ENCODE results near the gene LRRC37A.
A peak's percentile ranks its signal among the peaks of the same experiment; 100 is the strongest.
"Not testable (repeated sequence)": the region's sequence is repeated elsewhere in the genome, so short reads cannot be mapped to it uniquely, and the experiment has no call there.

The LRRC37A gene

GRCh38 chr17:46273541-46274236 is 21.2 kb upstream of the LRRC37A start:
- Histone ChIP-seq H3K36me3 (ENCODE audit: low read depth) (no peaks in the 10 kb centered on the region), H3K9me3 (ENCODE audit: severe bottlenecking) (no peaks in the 10 kb centered on the region), H3K27ac (ENCODE audit: poor library complexity, severe bottlenecking) (no peak overlapping the region), H3K4me3 (ENCODE audit: severe bottlenecking) (no peak overlapping the region), H3K4me1 (ENCODE audit: insufficient read depth, poor library complexity, severe bottlenecking) (no peaks in the 10 kb centered on the region), H3K27me3 (ENCODE audit: insufficient read depth, poor library complexity, severe bottlenecking) (peaks cover 3% of the 10 kb centered on the region)
- DNase-seq (ENCODE audit: low spot score) (no peak), ATAC-seq (ENCODE audit: low read depth) (no peak)
- no peak for TF ChIP-seq CTCF (IDR thresholded peaks at IDR 0.05; ENCODE audit: poor library complexity, severe bottlenecking)

- DNase-seq (ENCODE audit: low spot score), result no peak
- Histone ChIP-seq H3K36me3 (ENCODE audit: low read depth) (no peaks in the 10 kb centered on the region), H3K9me3 (ENCODE audit: severe bottlenecking) (no peaks in the 10 kb centered on the region), H3K4me1 (ENCODE audit: insufficient read depth, poor library complexity, severe bottlenecking) (no peaks in the 10 kb centered on the region), H3K27ac (ENCODE audit: poor library complexity, severe bottlenecking) (no peak overlapping the region), H3K27me3 (ENCODE audit: insufficient read depth, poor library complexity, severe bottlenecking) (peaks cover 3% of the 10 kb centered on the region), H3K4me3 (ENCODE audit: severe bottlenecking) (no peak overlapping the region)
- ATAC-seq (ENCODE audit: low read depth), result no peak
- no peak for TF ChIP-seq CTCF (IDR thresholded peaks at IDR 0.05; ENCODE audit: poor library complexity, severe bottlenecking)
Measured at GRCh38 chr17:46274238-46274637, 20.7 kb upstream of the LRRC37A start.

- not testable (repeated sequence) for H3K27ac ChIP-seq (ENCODE audit: poor library complexity, severe bottlenecking); H3K4me1 ChIP-seq (ENCODE audit: insufficient read depth, poor library complexity, severe bottlenecking); ATAC-seq (ENCODE audit: low read depth); H3K27me3 ChIP-seq (ENCODE audit: insufficient read depth, poor library complexity, severe bottlenecking); H3K4me3 ChIP-seq (ENCODE audit: severe bottlenecking); H3K9me3 ChIP-seq (ENCODE audit: severe bottlenecking); H3K36me3 ChIP-seq (ENCODE audit: low read depth); DNase-seq (ENCODE audit: low spot score)
Measured at GRCh38 chr17:46276728-46277479, 18.0 kb upstream of the LRRC37A start.

- not testable (repeated sequence) for ATAC-seq (ENCODE audit: low read depth); H3K27me3 ChIP-seq (ENCODE audit: insufficient read depth, poor library complexity, severe bottlenecking); H3K9me3 ChIP-seq (ENCODE audit: severe bottlenecking); H3K27ac ChIP-seq (ENCODE audit: poor library complexity, severe bottlenecking); H3K4me3 ChIP-seq (ENCODE audit: severe bottlenecking); DNase-seq (ENCODE audit: low spot score); H3K4me1 ChIP-seq (ENCODE audit: insufficient read depth, poor library complexity, severe bottlenecking); H3K36me3 ChIP-seq (ENCODE audit: low read depth)
Measured at GRCh38 chr17:46281336-46281735, 13.6 kb upstream of the LRRC37A start.

GRCh38 chr17:46282635-46283034 is 12.3 kb upstream of the LRRC37A start:
- not testable (repeated sequence) for H3K27me3 ChIP-seq (ENCODE audit: insufficient read depth, poor library complexity, severe bottlenecking); H3K36me3 ChIP-seq (ENCODE audit: low read depth); H3K4me3 ChIP-seq (ENCODE audit: severe bottlenecking); H3K9me3 ChIP-seq (ENCODE audit: severe bottlenecking); DNase-seq (ENCODE audit: low spot score); H3K27ac ChIP-seq (ENCODE audit: poor library complexity, severe bottlenecking); ATAC-seq (ENCODE audit: low read depth); H3K4me1 ChIP-seq (ENCODE audit: insufficient read depth, poor library complexity, severe bottlenecking)

- H3K4me1 ChIP-seq (ENCODE audit: insufficient read depth, poor library complexity, severe bottlenecking); H3K4me3 ChIP-seq (ENCODE audit: severe bottlenecking); H3K27me3 ChIP-seq (ENCODE audit: insufficient read depth, poor library complexity, severe bottlenecking); DNase-seq (ENCODE audit: low spot score); H3K36me3 ChIP-seq (ENCODE audit: low read depth); H3K27ac ChIP-seq (ENCODE audit: poor library complexity, severe bottlenecking); H3K9me3 ChIP-seq (ENCODE audit: severe bottlenecking): not testable (repeated sequence)
- peak; percentile 64 for ATAC-seq (ENCODE audit: low read depth)
Measured at GRCh38 chr17:46284467-46284866, 10.5 kb upstream of the LRRC37A start.

- H3K4me3 ChIP-seq (ENCODE audit: severe bottlenecking); H3K27me3 ChIP-seq (ENCODE audit: insufficient read depth, poor library complexity, severe bottlenecking); H3K9me3 ChIP-seq (ENCODE audit: severe bottlenecking); H3K36me3 ChIP-seq (ENCODE audit: low read depth); DNase-seq (ENCODE audit: low spot score); H3K27ac ChIP-seq (ENCODE audit: poor library complexity, severe bottlenecking); H3K4me1 ChIP-seq (ENCODE audit: insufficient read depth, poor library complexity, severe bottlenecking): not testable (repeated sequence)
- ATAC-seq (ENCODE audit: low read depth), result peak; percentile 58
Measured at GRCh38 chr17:46285500-46285899, 9.4 kb upstream of the LRRC37A start.
